ENCODE measurements around the gene ZNF76.

ZNF76 gene

GRCh38 chr6:35267897-35268296, 8.4 kb downstream of the ZNF76 start:
- DNase-seq (ENCODE audit: low read depth in 2 of 2), result no peak

GRCh38 chr6:35272005-35272404, 12.5 kb downstream of the ZNF76 start:
- no peak for DNase-seq (ENCODE audit: low read depth in 2 of 2)

GRCh38 chr6:35273822-35274559, 14.5 kb downstream of the ZNF76 start:
- DNase-seq (ENCODE audit: low read depth in 2 of 2), result no peak

GRCh38 chr6:35275744-35276260, 16.3 kb downstream of the ZNF76 start:
- DNase-seq (ENCODE audit: low read depth in 2 of 2), result no peak

GRCh38 chr6:35278708-35279107, 19.2 kb downstream of the ZNF76 start:
- no peak for DNase-seq (ENCODE audit: low read depth in 2 of 2)

- DNase-seq (ENCODE audit: low read depth in 2 of 2), result no peak
Observed at GRCh38 chr6:35280903-35281302, 21.4 kb downstream of the ZNF76 start.

GRCh38 chr6:35282472-35282871, 22.9 kb downstream of the ZNF76 start:
- DNase-seq (ENCODE audit: low read depth in 2 of 2), result no peak

GRCh38 chr6:35283361-35283760, 23.8 kb downstream of the ZNF76 start:
- no peak for DNase-seq (ENCODE audit: low read depth in 2 of 2)

GRCh38 chr6:35287671-35288396, 28.3 kb downstream of the ZNF76 start:
- no peak for DNase-seq (ENCODE audit: low read depth in 2 of 2)

GRCh38 chr6:35288834-35289233, 29.3 kb downstream of the ZNF76 start:
- DNase-seq (ENCODE audit: low read depth in 2 of 2), result no peak

GRCh38 chr6:35291491-35291890, 32.0 kb downstream of the ZNF76 start:
- DNase-seq (ENCODE audit: low read depth in 2 of 2), result no peak

- DNase-seq (ENCODE audit: low read depth in 2 of 2), result no peak
Observed at GRCh38 chr6:35292494-35292893, 33.0 kb downstream of the ZNF76 start.

GRCh38 chr6:35293681-35294080, 34.1 kb downstream of the ZNF76 start:
- no peak for DNase-seq (ENCODE audit: low read depth in 2 of 2)

GRCh38 chr6:35294308-35294945, 34.9 kb downstream of the ZNF76 start:
- DNase-seq (ENCODE audit: low read depth in 2 of 2), result no peak

- DNase-seq (ENCODE audit: low read depth in 2 of 2), result no peak
Observed at GRCh38 chr6:35295036-35295435, 35.5 kb downstream of the ZNF76 start.

- no peak for DNase-seq (ENCODE audit: low read depth in 2 of 2)
Observed at GRCh38 chr6:35295521-35296315, 36.2 kb downstream of the ZNF76 start.

GRCh38 chr6:35296931-35297600, 37.5 kb downstream of the ZNF76 start:
- DNase-seq (ENCODE audit: low read depth in 2 of 2), result no peak

- peak; percentile 44 to 50 for DNase-seq (ENCODE audit: low read depth in 2 of 2)
Observed at GRCh38 chr6:35297601-35298481, 38.3 kb downstream of the ZNF76 start, which contains the start of gene DEF6. TSS of gene DEF6 (plus strand) at chr6:35297818. CDS start at chr6:35297857, 39 bp downstream.

GRCh38 chr6:35298625-35299140, 39.1 kb downstream of the ZNF76 start:
- no peak for DNase-seq (ENCODE audit: low read depth in 2 of 2)

GRCh38 chr6:35299674-35300073, 40.1 kb downstream of the ZNF76 start:
- DNase-seq (ENCODE audit: low read depth in 2 of 2), result no peak
